Small intestine (tissue), 7 donors: Measurements from ENCODE around the gene OTOG. TPM values are rescaled to one million over a fixed set of nuclear protein-coding genes. Genes with fewer than 3 reads are reported as not detected.
A peak's percentile ranks its signal among the peaks of the same experiment; 100 is the strongest.

Experiments
- DNase-seq, 2 donors: peaks; one replicate each; pipeline versions ENCODE4 v3.0.0 to v3.0.0-alpha.2; 2013
- FAIRE-seq: peaks from 2 replicates; lab custom pipeline; 2012; peaks lifted over from hg19 to GRCh38; lab: Jason Lieb, UNC
- H3K27ac ChIP-seq, 3 donors: one replicate each; pipeline ENCODE4 v1.5.1; 2013; ENCODE audit warnings: low read length in 2 of 3, mild to moderate bottlenecking in 2 of 3, control low read depth in 1 of 3, inconsistent platforms in 1 of 3, low read depth in 1 of 3, moderate library complexity in 1 of 3
- H3K27me3 ChIP-seq, 3 donors: one replicate each; pipeline ENCODE4 v1.6.1; 2013; ENCODE audit warnings: low read length in 3 of 3, inconsistent platforms in 1 of 3; ENCODE audit not compliant: control insufficient read depth in 3 of 3, insufficient read depth in 3 of 3
- H3K36me3 ChIP-seq, 3 donors: one replicate each; pipeline ENCODE4 v1.6.1; 2013; ENCODE audit warnings: low read length in 3 of 3, inconsistent platforms in 1 of 3, low read depth in 1 of 3, mild to moderate bottlenecking in 1 of 3, moderate library complexity in 1 of 3; ENCODE audit not compliant: control insufficient read depth in 3 of 3, insufficient read depth in 2 of 3
- H3K4me1 ChIP-seq, 3 donors: one replicate each; pipeline ENCODE4 v1.6.1; 2013; ENCODE audit warnings: low read length in 2 of 3, inconsistent platforms in 1 of 3, low read depth in 1 of 3, mild to moderate bottlenecking in 1 of 3, moderate library complexity in 1 of 3; ENCODE audit not compliant: control insufficient read depth in 3 of 3, insufficient read depth in 2 of 3
- H3K4me3 ChIP-seq, 3 donors: one replicate each; pipeline ENCODE4 v1.5.1; 2013; ENCODE audit warnings: low read length in 3 of 3, control low read depth in 1 of 3, inconsistent platforms in 1 of 3, low read depth in 1 of 3, mild to moderate bottlenecking in 1 of 3, moderate library complexity in 1 of 3
- H3K9me3 ChIP-seq, 2 donors: one replicate each; pipeline ENCODE4 v1.6.1; 2013; ENCODE audit warnings: low read depth in 1 of 2, low read length in 1 of 2; ENCODE audit not compliant: control insufficient read depth in 2 of 2, insufficient read depth in 1 of 2
- WGBS, 3 donors: extraction: QIAGEN DNeasy Blood & Tissue Kit; methylation state at CpG; one replicate each; pipeline ENCODE4 v1.1.7; 2013; 5-methylcytosine and 5-hydroxymethylcytosine counted together
- polyA plus RNA-seq, 4 donors: library from polyadenylated mRNA; stranded (reverse) in 3 of 4; unstranded in 1 of 4; fragments of 200-250 nt in 3 of 4; fragments of 120-200 nt in 1 of 4; gene quantifications; one replicate each; pipeline versions ENCODE4 v1.2.1 to v1.2.3, GENCODE V29; 2013
- donor health status: healthy with polysubstance abuse.
- donor health status: control.
- donor health status: control.
- donor health status: Bipolar disorder and iron deficiency.
- donor health status: healthy.

The OTOG gene
- polyA plus RNA-seq, 4 donors: 0.04 TPM; not detected in 2

GRCh38 chr11:17595526-17596309, 48.7 kb downstream of the OTOG start:
- WGBS, 3 donors: 79 to 85% (median 84%) methylated on average over 7 of the region's 7 CpGs
- peaks cover 0 to 8% (median 5%) of the 10 kb centered on the region in 3 donors for H3K27me3 ChIP-seq
- FAIRE-seq (no peak), DNase-seq (no peak)
- no peak overlapping the region for H3K27ac ChIP-seq
- H3K4me3 ChIP-seq: no peak overlapping the region
- no peaks in the 10 kb centered on the region for H3K36me3 ChIP-seq
- no peaks in the 10 kb centered on the region for H3K4me1 ChIP-seq
- peaks cover 0 to 3% of the 10 kb centered on the region in 2 donors for H3K9me3 ChIP-seq

- Histone ChIP-seq H3K9me3 (peaks cover 0 to 3% of the 10 kb centered on the region in 2 donors), H3K4me3 (no peak overlapping the region), H3K36me3 (no peaks in the 10 kb centered on the region), H3K4me1 (no peaks in the 10 kb centered on the region), H3K27me3 (peaks cover 0 to 10% (median 5%) of the 10 kb centered on the region in 3 donors), H3K27ac (no peak overlapping the region)
- 71 to 86% (median 77%) methylated on average over 1 of the region's 1 CpG for WGBS, 3 donors
- FAIRE-seq (no peak), DNase-seq (no peak)
These were observed 49.2 kb downstream of the OTOG start for GRCh38 chr11:17596310-17596669.

DNA sequence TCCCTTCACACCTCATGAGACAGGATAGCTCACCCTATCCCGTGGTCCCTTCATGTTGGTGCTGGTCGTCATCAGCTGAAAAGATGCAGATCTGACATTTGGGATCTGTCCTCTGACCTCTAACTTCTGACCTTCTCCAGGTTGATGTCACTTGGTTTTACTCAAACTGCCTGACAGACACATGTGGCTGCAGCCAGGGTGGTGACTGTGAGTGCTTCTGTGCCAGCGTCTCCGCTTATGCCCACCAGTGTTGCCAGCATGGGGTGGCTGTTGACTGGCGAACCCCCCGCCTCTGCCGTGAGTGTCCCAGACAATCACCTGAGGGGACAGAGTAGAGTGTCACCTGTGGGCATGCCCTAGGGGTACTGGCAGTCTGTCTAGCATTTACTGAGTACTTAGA, 49.7 kb downstream of the OTOG start:
- Histone ChIP-seq H3K27me3 (peaks cover 0 to 10% (median 5%) of the 10 kb centered on the region in 3 donors), H3K4me1 (no peaks in the 10 kb centered on the region), H3K4me3 (no peak overlapping the region), H3K27ac (no peak overlapping the region), H3K9me3 (peaks cover 0 to 3% of the 10 kb centered on the region in 2 donors), H3K36me3 (no peaks in the 10 kb centered on the region)
- 82 to 89% (median 87%) methylated on average over 7 of the region's 7 CpGs for WGBS, 3 donors
- no peak for FAIRE-seq
- DNase-seq: no peak

DNA sequence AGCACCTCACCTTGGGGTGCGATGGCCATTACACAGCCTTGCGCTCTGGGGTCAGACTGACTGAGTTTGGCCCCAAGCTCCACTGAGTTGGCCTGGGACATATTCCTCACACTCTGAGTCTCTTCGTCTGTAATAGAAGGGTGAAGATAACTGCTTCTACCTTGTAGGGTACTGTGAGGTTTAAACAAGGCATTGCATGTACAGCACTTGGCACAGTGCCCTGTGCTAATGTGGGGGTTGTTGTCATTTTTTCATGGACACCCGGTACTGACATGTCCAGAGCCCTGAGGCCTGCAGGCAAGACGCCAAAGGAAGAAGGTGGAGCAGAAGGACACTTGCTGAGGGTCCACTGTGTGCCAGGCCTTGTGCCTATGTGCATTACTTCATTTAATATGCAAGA, 50.7 kb downstream of the OTOG start:
- peaks cover 0 to 10% (median 5%) of the 10 kb centered on the region in 3 donors for H3K27me3 ChIP-seq
- 57 to 65% (median 58%) methylated on average over 5 of the region's 5 CpGs for WGBS, 3 donors
- H3K4me1 ChIP-seq: no peaks in the 10 kb centered on the region
- peaks cover 0 to 3% of the 10 kb centered on the region in 2 donors for H3K9me3 ChIP-seq
- H3K36me3 ChIP-seq: no peaks in the 10 kb centered on the region
- no peak overlapping the region for H3K4me3 ChIP-seq
- FAIRE-seq (no peak), DNase-seq (no peak)
- H3K27ac ChIP-seq: no peak overlapping the region

DNA sequence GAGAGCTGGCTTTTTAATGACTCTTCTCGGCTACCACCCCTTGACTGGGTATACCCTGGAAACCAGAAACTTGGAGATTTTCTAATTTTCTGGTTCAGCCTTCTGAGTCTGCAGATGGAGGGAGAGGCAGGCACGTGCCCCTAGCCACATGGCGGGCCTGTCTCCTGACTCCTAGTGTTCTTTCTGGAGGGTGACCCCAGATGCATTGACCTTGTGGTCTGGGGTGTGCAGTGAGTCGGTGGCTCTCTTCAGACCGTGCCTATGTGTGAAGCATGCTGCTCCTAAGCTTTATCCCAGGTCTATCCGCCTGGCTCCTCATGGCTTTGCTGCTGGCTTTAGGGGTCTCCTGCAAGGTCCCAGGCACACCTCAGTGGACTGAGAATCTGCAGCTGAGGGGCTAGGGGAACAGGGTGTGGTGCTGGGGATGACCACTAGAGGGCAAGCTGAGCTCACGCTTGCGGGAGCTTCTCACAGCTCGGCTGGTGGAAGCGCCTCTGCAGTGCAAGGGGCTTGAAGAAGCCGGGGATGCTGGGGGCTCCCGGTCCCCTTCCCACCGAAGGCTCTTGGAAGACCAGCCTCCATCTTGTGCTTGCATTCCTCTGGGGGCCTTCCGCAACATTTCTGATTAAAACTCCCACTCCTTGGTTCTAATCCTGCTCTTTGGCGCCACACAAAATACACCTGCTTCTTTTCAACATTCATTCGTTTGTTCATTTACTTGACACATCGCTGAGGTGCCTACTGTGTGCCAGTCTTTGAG, 51.8 kb downstream of the OTOG start:
- Histone ChIP-seq H3K4me1 (no peaks in the 10 kb centered on the region), H3K36me3 (no peaks in the 10 kb centered on the region), H3K27me3 (peaks cover 0 to 10% (median 5%) of the 10 kb centered on the region in 3 donors), H3K4me3 (no peak overlapping the region), H3K27ac (no peak overlapping the region), H3K9me3 (no peaks in the 10 kb centered on the region)
- WGBS, 3 donors: 28 to 29% (median 28%) methylated on average over 17 of the region's 17 CpGs
- FAIRE-seq (no peak), DNase-seq (peak; percentile 54 to 71)

DNA sequence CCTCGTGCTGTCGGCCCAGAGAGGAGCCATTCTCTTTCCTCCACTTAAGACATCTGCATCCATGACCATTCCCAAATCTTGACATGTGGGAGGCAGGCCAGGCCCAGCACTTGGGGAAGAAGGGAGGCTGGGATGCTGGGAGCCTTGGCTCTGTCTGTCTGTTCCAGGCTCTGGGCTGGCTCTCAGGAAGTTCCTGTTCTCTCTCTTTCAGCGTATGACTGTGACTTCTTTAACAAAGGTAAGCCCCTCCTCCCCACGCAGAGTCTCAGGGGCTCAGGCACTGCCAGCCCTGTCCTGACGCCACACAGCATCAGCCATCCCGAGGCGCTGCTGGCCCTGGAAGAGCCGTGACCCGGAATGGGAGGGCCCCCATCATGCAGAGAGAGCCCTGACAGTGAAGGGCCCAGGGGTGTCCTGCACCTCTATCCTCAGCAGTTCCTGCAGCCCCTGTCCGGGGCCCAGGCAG, 52.4 kb downstream of the OTOG start:
- no peaks in the 10 kb centered on the region for H3K4me1 ChIP-seq
- no peak overlapping the region for H3K27ac ChIP-seq
- FAIRE-seq: no peak
- peaks cover 0 to 10% (median 5%) of the 10 kb centered on the region in 3 donors for H3K27me3 ChIP-seq
- no peak overlapping the region for H3K4me3 ChIP-seq
- WGBS, 3 donors: 67 to 74% (median 69%) methylated on average over 10 of the region's 10 CpGs
- no peak for DNase-seq
- no peaks in the 10 kb centered on the region for H3K36me3 ChIP-seq
- no peaks in the 10 kb centered on the region for H3K9me3 ChIP-seq

DNA sequence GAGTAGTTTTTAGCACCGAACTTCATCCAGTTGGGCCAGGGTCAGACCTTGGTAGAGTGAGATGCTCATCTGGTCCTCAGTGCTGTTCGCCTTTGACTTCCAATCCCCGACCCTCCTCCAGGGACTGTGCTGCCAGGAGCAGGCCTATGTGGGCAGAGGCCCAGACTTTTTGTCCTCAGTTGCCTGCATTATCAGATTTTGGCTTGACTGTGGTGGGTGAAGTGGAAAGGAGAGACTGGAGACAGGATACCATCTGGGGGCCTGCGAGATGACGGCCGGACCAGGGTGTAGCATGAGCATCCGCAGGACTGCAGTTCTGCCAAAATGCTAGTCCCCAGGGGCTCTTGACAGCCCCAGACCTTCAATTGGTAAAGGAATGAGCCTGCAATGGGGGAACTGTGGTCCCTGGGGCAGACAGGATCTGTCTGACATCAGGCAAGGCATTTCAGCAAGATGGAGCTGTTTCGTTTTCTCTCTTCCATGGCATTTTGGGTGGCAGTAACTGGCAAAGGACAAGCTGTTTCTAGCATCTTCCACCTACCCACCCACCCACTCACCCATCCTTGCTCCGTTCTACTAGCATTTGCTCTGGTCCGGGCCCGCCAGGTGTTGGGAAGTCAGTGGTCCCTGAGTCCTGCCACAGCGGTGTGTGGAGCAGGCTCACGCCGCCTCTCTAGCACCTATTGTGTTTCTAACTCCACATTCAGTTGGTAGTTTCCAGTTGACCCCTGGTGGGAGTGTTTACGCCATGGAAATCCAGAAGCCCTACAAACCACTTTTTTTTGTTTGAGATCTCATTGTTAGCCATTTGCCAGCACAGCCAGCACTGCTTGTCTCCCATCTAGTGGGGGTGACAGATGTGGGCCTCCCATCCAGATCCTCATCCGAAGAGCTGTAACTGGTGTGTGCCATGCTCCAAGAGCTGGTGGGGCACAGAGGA, 53.5 kb downstream of the OTOG start:
- FAIRE-seq (no peak), DNase-seq (no peak)
- Histone ChIP-seq H3K9me3 (no peaks in the 10 kb centered on the region), H3K4me1 (no peaks in the 10 kb centered on the region), H3K27me3 (peaks cover 0 to 10% (median 5%) of the 10 kb centered on the region in 3 donors), H3K36me3 (no peaks in the 10 kb centered on the region), H3K4me3 (no peak overlapping the region), H3K27ac (no peak overlapping the region)
- WGBS, 3 donors: 83 to 88% (median 87%) methylated on average over 16 of the region's 16 CpGs

GRCh38 chr11:17601256-17601671, 54.2 kb downstream of the OTOG start:
- Histone ChIP-seq H3K27me3 (peaks cover 0 to 10% (median 0%) of the 10 kb centered on the region in 3 donors), H3K4me3 (no peak overlapping the region), H3K4me1 (no peaks in the 10 kb centered on the region), H3K27ac (no peak overlapping the region), H3K36me3 (no peaks in the 10 kb centered on the region), H3K9me3 (no peaks in the 10 kb centered on the region)
- WGBS, 3 donors: 41 to 56% (median 54%) methylated on average over 7 of the region's 7 CpGs
- FAIRE-seq (no peak), DNase-seq (no peak)
